ENCODE data around the gene ZNF133.

GRCh38 chr20:18266282-18266681 is 22.0 kb upstream of the ZNF133 start:
- TF ChIP-seq CTCF (IDR thresholded peaks at IDR 0.05; ENCODE audit: poor library complexity, severe bottlenecking): no peak
- TF ChIP-seq POLR2AphosphoS5 (IDR thresholded peaks at IDR 0.05): no peak
- TF ChIP-seq EP300 (conservative IDR thresholded peaks at IDR 0.05; ENCODE audit: poor library complexity, severe bottlenecking): no peak

All from neural cell (in vitro differentiated cells).